Measurements from ENCODE around the gene TSEN54.

Gene TSEN54

GRCh38 chr17:75511270-75511609 lies 5.1 kb upstream of the TSEN54 start:
- H3K9me3 ChIP-seq (replicated peaks; ENCODE audit: insufficient read depth, low read length): no peaks in the 10 kb centered on the region
- peaks cover 3% of the 10 kb centered on the region; the same call in 1 of the 2 replicates for H3F3A ChIP-seq (ENCODE audit: insufficient read depth, low read length)
- DNase-seq: no peak
- no peak overlapping the region for H3K4me3 ChIP-seq (ENCODE audit: low read length)
- H3K27me3 ChIP-seq (replicated peaks; ENCODE audit: insufficient read depth, low read length): no peaks in the 10 kb centered on the region
- H3K36me3 ChIP-seq (replicated peaks; ENCODE audit: insufficient read depth, low read length): no peaks in the 10 kb centered on the region
- H3K4me1 ChIP-seq (ENCODE audit: low read length): no peaks in the 10 kb centered on the region
- no peak overlapping the region for H3K27ac ChIP-seq (ENCODE audit: low read length)
- no peak overlapping the region for H3K4me2 ChIP-seq (ENCODE audit: low read depth, low read length)
- no peak for TF ChIP-seq EZH2 (optimal IDR thresholded peaks at IDR 0.05; ENCODE audit: low read depth, low read length)
- TF ChIP-seq CTCF (IDR thresholded peaks at IDR 0.05; ENCODE audit: low read length): no peak
- no peak for TF ChIP-seq EZH2phosphoT487 (IDR thresholded peaks at IDR 0.05; ENCODE audit: low read length)
- no peaks in the 10 kb centered on the region for H3K79me2 ChIP-seq (ENCODE audit: low read length)
- no peaks in the 10 kb centered on the region for H3K9me2 ChIP-seq (replicated peaks; ENCODE audit: insufficient read depth, low read length)
- no peaks in the 10 kb centered on the region for H4K20me1 ChIP-seq (ENCODE audit: insufficient read depth, low read length)
- no peak overlapping the region for H3K9ac ChIP-seq (ENCODE audit: low read length)
- H2AFZ ChIP-seq (ENCODE audit: low read length): no peak overlapping the region

- Histone ChIP-seq H3K9me2 (replicated peaks; ENCODE audit: insufficient read depth, low read length) (no peaks in the 10 kb centered on the region), H3F3A (ENCODE audit: insufficient read depth, low read length) (peaks cover 3% of the 10 kb centered on the region; the same call in 1 of the 2 replicates), H3K27ac (ENCODE audit: low read length) (no peak overlapping the region), H3K27me3 (replicated peaks; ENCODE audit: insufficient read depth, low read length) (no peaks in the 10 kb centered on the region), H3K4me3 (ENCODE audit: low read length) (no peak overlapping the region), H3K9ac (ENCODE audit: low read length) (no peak overlapping the region), H3K4me1 (ENCODE audit: low read length) (no peaks in the 10 kb centered on the region), H2AFZ (ENCODE audit: low read length) (no peak overlapping the region), H3K79me2 (ENCODE audit: low read length) (no peaks in the 10 kb centered on the region; the same call in 1 of the 2 replicates), H3K4me2 (ENCODE audit: low read depth, low read length) (no peak overlapping the region), H4K20me1 (ENCODE audit: insufficient read depth, low read length) (no peaks in the 10 kb centered on the region), H3K9me3 (replicated peaks; ENCODE audit: insufficient read depth, low read length) (no peaks in the 10 kb centered on the region), H3K36me3 (replicated peaks; ENCODE audit: insufficient read depth, low read length) (no peaks in the 10 kb centered on the region)
- no peak for DNase-seq
- TF ChIP-seq EZH2phosphoT487 (IDR thresholded peaks at IDR 0.05; ENCODE audit: low read length): no peak
- TF ChIP-seq EZH2 (optimal IDR thresholded peaks at IDR 0.05; ENCODE audit: low read depth, low read length): no peak
- no peak for TF ChIP-seq CTCF (IDR thresholded peaks at IDR 0.05; ENCODE audit: low read length)
Observed at GRCh38 chr17:75511610-75512575, 4.4 kb upstream of the TSEN54 start.

- no peaks in the 10 kb centered on the region for H3K36me3 ChIP-seq (replicated peaks; ENCODE audit: insufficient read depth, low read length)
- H2AFZ ChIP-seq (ENCODE audit: low read length): no peak overlapping the region
- no peak overlapping the region for H3K9ac ChIP-seq (ENCODE audit: low read length)
- no peak overlapping the region for H3K4me2 ChIP-seq (ENCODE audit: low read depth, low read length)
- no peak overlapping the region for H3K4me3 ChIP-seq (ENCODE audit: low read length)
- no peaks in the 10 kb centered on the region for H3K9me3 ChIP-seq (replicated peaks; ENCODE audit: insufficient read depth, low read length)
- no peak for TF ChIP-seq EZH2phosphoT487 (IDR thresholded peaks at IDR 0.05; ENCODE audit: low read length)
- no peak for TF ChIP-seq CTCF (IDR thresholded peaks at IDR 0.05; ENCODE audit: low read length)
- no peak for TF ChIP-seq EZH2 (optimal IDR thresholded peaks at IDR 0.05; ENCODE audit: low read depth, low read length)
- H3K27ac ChIP-seq (ENCODE audit: low read length): no peak overlapping the region
- no peaks in the 10 kb centered on the region for H3K27me3 ChIP-seq (replicated peaks; ENCODE audit: insufficient read depth, low read length)
- H3F3A ChIP-seq (ENCODE audit: insufficient read depth, low read length): peaks cover 3% of the 10 kb centered on the region; the same call in 1 of the 2 replicates
- no peak for DNase-seq
- peaks cover 12% of the 10 kb centered on the region for H3K79me2 ChIP-seq (ENCODE audit: low read length)
- no peaks in the 10 kb centered on the region for H3K9me2 ChIP-seq (replicated peaks; ENCODE audit: insufficient read depth, low read length)
- H4K20me1 ChIP-seq (ENCODE audit: insufficient read depth, low read length): no peaks in the 10 kb centered on the region
- H3K4me1 ChIP-seq (ENCODE audit: low read length): peaks cover 8% of the 10 kb centered on the region
Observed at GRCh38 chr17:75512926-75513640, 3.2 kb upstream of the TSEN54 start.

All from MM.1S (cell line).